HEK293 (cell line): Measurements from ENCODE around the gene SLC35A4.

Experiments used
- CTCF ChIA-PET: fragments of 350-600 bp; formaldehyde crosslinking; extraction: SDS; loops from one replicate; lab custom pipeline; 2021; ENCODE audit warnings: antibody characterized with exemption; lab: Yijun Ruan, JAX
- POLR2A ChIA-PET: fragments of 300-600 bp; formaldehyde crosslinking; extraction: SDS; loops from one replicate; lab custom pipeline; 2020; ENCODE audit warnings: antibody characterized with exemption, inconsistent platforms; lab: Yijun Ruan, JAX
- H3K27ac ChIP-seq: fragments of 200-500 bp; sonication (Bioruptor generic); 2 replicates; pipeline ENCODE4 v1.5.1; 2014; ENCODE audit warnings: low read depth, low read length, control low read depth, inconsistent platforms; ENCODE audit errors: extremely low read depth
- H3K36me3 ChIP-seq, 2 experiments: fragments of 200-500 bp in 1 of 2; sonication (Bioruptor generic) in 1 of 2; 1 replicate in 1 of 2; 2 replicates in 1 of 2; pipeline ENCODE4 v1.5.1; 2014 to 2017; ENCODE audit warnings: inconsistent platforms in 2 of 2, low read length in 2 of 2; ENCODE audit not compliant: control insufficient read depth in 2 of 2, insufficient read depth in 1 of 2
- H3K4me1 ChIP-seq: fragments of 200-500 bp; sonication (Bioruptor generic); 2 replicates; pipeline ENCODE4 v1.5.1; 2014; ENCODE audit warnings: mild to moderate bottlenecking, low read length, inconsistent platforms; ENCODE audit not compliant: control insufficient read depth, insufficient read depth
- H3K4me3 ChIP-seq: 2 replicates; pipeline ENCODE4 v1.5.1; 2011; ENCODE audit warnings: low read depth, mild to moderate bottlenecking, control low read depth, low read length, moderate library complexity
- H3K9me3 ChIP-seq: fragments of 200-500 bp; sonication (Bioruptor generic); 2 replicates; pipeline ENCODE4 v1.5.1; 2014; ENCODE audit warnings: low read depth, low read length, inconsistent platforms; ENCODE audit not compliant: control insufficient read depth, insufficient read depth
- CTCF ChIP-seq: fragments of 450-650 bp; formaldehyde crosslinking; IDR thresholded peaks from 2 replicates; pipeline ENCODE4 v1.5.1; 2016; ENCODE audit warnings: missing biosample characterization, missing genetic modification characterization
- GFI1B ChIP-seq: fragments of 450-650 bp; formaldehyde crosslinking; IDR thresholded peaks from 2 replicates; pipeline ENCODE4 v1.5.1; 2016; ENCODE audit warnings: missing biosample characterization, missing genetic modification characterization
- KLF10 ChIP-seq: fragments of 450-650 bp; IDR thresholded peaks from 2 replicates; pipeline ENCODE4 v1.5.1; 2018; ENCODE audit warnings: missing biosample characterization, mild to moderate bottlenecking, missing genetic modification characterization
- MEIS1 ChIP-seq: sonication (generic); formaldehyde crosslinking; IDR thresholded peaks from 2 replicates; pipeline ENCODE4 v1.8.1; 2022; ENCODE audit warnings: missing genetic modification reagents, mild to moderate bottlenecking, borderline replicate concordance
- MZF1 ChIP-seq: fragments of 450-650 bp; formaldehyde crosslinking; IDR thresholded peaks from 2 replicates; pipeline ENCODE4 v1.5.1; 2017; ENCODE audit warnings: missing biosample characterization, missing genetic modification characterization, borderline replicate concordance
- OSR2 ChIP-seq: fragments of 450-650 bp; formaldehyde crosslinking; IDR thresholded peaks from 2 replicates; pipeline ENCODE4 v1.5.1; 2016; ENCODE audit warnings: missing biosample characterization, missing genetic modification characterization
- RBAK ChIP-seq: fragments of 450-650 bp; formaldehyde crosslinking; IDR thresholded peaks from 2 replicates; pipeline ENCODE4 v1.5.1; 2016; ENCODE audit warnings: missing biosample characterization, missing genetic modification characterization
- REPIN1 ChIP-seq: fragments of 450-650 bp; formaldehyde crosslinking; IDR thresholded peaks from 2 replicates; pipeline ENCODE4 v1.5.1; 2017; ENCODE audit warnings: missing biosample characterization, missing genetic modification characterization, low read depth
- YY2 ChIP-seq: fragments of 450-650 bp; formaldehyde crosslinking; IDR thresholded peaks from 2 replicates; pipeline ENCODE4 v1.5.1; 2016; ENCODE audit warnings: missing biosample characterization, missing genetic modification characterization
- ZBTB1 ChIP-seq: fragments of 450-650 bp; formaldehyde crosslinking; IDR thresholded peaks from 2 replicates; pipeline ENCODE4 v1.5.1; 2016; ENCODE audit warnings: missing biosample characterization, missing genetic modification characterization
- ZBTB26 ChIP-seq: fragments of 450-650 bp; formaldehyde crosslinking; optimal IDR thresholded peaks from 2 replicates; pipeline ENCODE3; 2016; ENCODE audit warnings: missing biosample characterization, mild to moderate bottlenecking, missing genetic modification characterization
- ZNF132 ChIP-seq: fragments of 450-650 bp; formaldehyde crosslinking; IDR thresholded peaks from 2 replicates; pipeline ENCODE4 v1.5.1; 2017; ENCODE audit warnings: missing biosample characterization, missing genetic modification characterization, borderline replicate concordance
- ZNF148 ChIP-seq: fragments of 450-650 bp; formaldehyde crosslinking; IDR thresholded peaks from 2 replicates; pipeline ENCODE4 v1.5.0; 2017; ENCODE audit warnings: missing biosample characterization, missing genetic modification characterization, borderline replicate concordance
- ZNF169 ChIP-seq: fragments of 450-650 bp; formaldehyde crosslinking; IDR thresholded peaks from 2 replicates; pipeline ENCODE4 v1.5.1; 2016; ENCODE audit warnings: missing biosample characterization, missing genetic modification characterization
- ZNF23 ChIP-seq: fragments of 450-650 bp; formaldehyde crosslinking; IDR thresholded peaks from 2 replicates; pipeline ENCODE4 v1.5.1; 2016; ENCODE audit warnings: missing biosample characterization, missing genetic modification characterization, borderline replicate concordance
- ZNF274 ChIP-seq, 2 experiments: fragments of 200-500 bp in 1 of 2; fragments of 450-650 bp in 1 of 2; sonication (Bioruptor generic) in 1 of 2; formaldehyde crosslinking in 1 of 2; IDR thresholded peaks; 2 replicates each; pipeline versions ENCODE4 v1.5.1 to v1.6.1; 2014 to 2016; ENCODE audit warnings: borderline replicate concordance in 1 of 2, inconsistent platforms in 1 of 2, low read length in 1 of 2, missing biosample characterization in 1 of 2, missing genetic modification characterization in 1 of 2
- ZNF341 ChIP-seq: fragments of 450-650 bp; formaldehyde crosslinking; IDR thresholded peaks from 2 replicates; pipeline ENCODE4; 2016; ENCODE audit warnings: low read depth, missing biosample characterization, missing genetic modification characterization
- ZNF473 ChIP-seq: fragments of 450-650 bp; formaldehyde crosslinking; IDR thresholded peaks from 2 replicates; pipeline ENCODE4 v1.5.1; 2017; ENCODE audit warnings: missing biosample characterization, missing genetic modification characterization
- ZNF513 ChIP-seq: fragments of 450-650 bp; IDR thresholded peaks from 2 replicates; pipeline ENCODE4 v1.5.1; 2018; ENCODE audit warnings: missing biosample characterization, missing genetic modification characterization
- ZNF692 ChIP-seq: fragments of 450-650 bp; formaldehyde crosslinking; IDR thresholded peaks from 2 replicates; pipeline ENCODE4 v1.5.1; 2016; ENCODE audit warnings: missing biosample characterization, missing genetic modification characterization
- ZNF830 ChIP-seq: fragments of 450-650 bp; IDR thresholded peaks from 2 replicates; pipeline ENCODE4 v1.5.0; 2018; ENCODE audit warnings: missing biosample characterization, missing genetic modification characterization, low read depth, mild to moderate bottlenecking, moderate library complexity
- ZSCAN16 ChIP-seq: fragments of 450-650 bp; formaldehyde crosslinking; IDR thresholded peaks from 2 replicates; pipeline ENCODE4 v1.5.1; 2016; ENCODE audit warnings: missing biosample characterization, missing genetic modification characterization
- ZSCAN23 ChIP-seq: fragments of 450-650 bp; formaldehyde crosslinking; IDR thresholded peaks from 2 replicates; pipeline ENCODE4 v1.5.1; 2016; ENCODE audit warnings: missing biosample characterization, missing genetic modification characterization
- ZSCAN30 ChIP-seq: fragments of 450-650 bp; IDR thresholded peaks from 2 replicates; pipeline ENCODE4 v1.5.1; 2018; ENCODE audit warnings: missing biosample characterization, mild to moderate bottlenecking, missing genetic modification characterization, moderate library complexity
- ZXDB ChIP-seq: fragments of 450-650 bp; formaldehyde crosslinking; IDR thresholded peaks from 2 replicates; pipeline ENCODE4 v1.5.1; 2016; ENCODE audit warnings: missing biosample characterization, missing genetic modification characterization

The SLC35A4 gene

GRCh38 chr5:140573683-140574082 lies 9.1 kb downstream of the SLC35A4 start:
- no peaks in the 10 kb centered on the region for H3K4me1 ChIP-seq
- H3K4me3 ChIP-seq, result no peak overlapping the region
- POLR2A ChIA-PET, result interaction anchor here (0.6 kb wide), 1 partner anchor 143 kb away, joined by 3 read pairs; no protein-coding TSS in a partner anchor
- no peaks in the 10 kb centered on the region for H3K9me3 ChIP-seq
- no peak overlapping the region for H3K27ac ChIP-seq
- no peak for TF ChIP-seq ZSCAN30
- no peak for TF ChIP-seq ZNF341
- no peak for TF ChIP-seq MZF1 (tag by site-specific recombination)
- no peak for TF ChIP-seq ZSCAN16
- TF ChIP-seq ZNF473 (tag by site-specific recombination), result no peak
- TF ChIP-seq ZNF274 (IDR thresholded peaks at IDR 0.05; ENCODE audit: low read length), result no peak
- no peak for TF ChIP-seq ZNF274 (tag by site-specific recombination; IDR thresholded peaks at IDR 0.05; ENCODE audit: borderline replicate concordance)
- TF ChIP-seq ZXDB (tag by site-specific recombination), result no peak
- TF ChIP-seq GFI1B (tag by site-specific recombination), result no peak
- no peak for TF ChIP-seq ZBTB26 (tag by site-specific recombination)
- TF ChIP-seq ZNF169 (tag by site-specific recombination), result no peak
- no peak for TF ChIP-seq ZSCAN23
- no peak for TF ChIP-seq ZNF830
- TF ChIP-seq, all 188 proteins: peak for 0
- CTCF ChIA-PET, result interaction anchor here (0.6 to 1.1 kb wide), 4 partner anchors 9 to 1037 kb away, joined by 3 to 5 read pairs (median 4); no protein-coding TSS in a partner anchor
- H3K36me3 ChIP-seq, result peaks cover 0 to 1% of the 10 kb centered on the region in 2 experiments; a peak in 1 of 3 replicates

GRCh38 chr5:140574165-140574564 lies 9.5 kb downstream of the SLC35A4 start:
- ChIA-PET CTCF (interaction anchor here (0.6 to 1.1 kb wide), 4 partner anchors 9 to 385 kb away, joined by 3 to 5 read pairs (median 3); no protein-coding TSS in a partner anchor), POLR2A (no interaction called here)
- TF ChIP-seq ZNF132 (tag by site-specific recombination) (no peak), ZNF692 (tag by site-specific recombination) (no peak), REPIN1 (tag by site-specific recombination) (no peak), CTCF (tag by site-specific recombination) (no peak)
- H3K4me1 ChIP-seq, result no peaks in the 10 kb centered on the region
- H3K4me3 ChIP-seq, result no peak overlapping the region
- H3K9me3 ChIP-seq, result no peaks in the 10 kb centered on the region
- no peaks in the 10 kb centered on the region for H3K36me3 ChIP-seq
- no peak overlapping the region for H3K27ac ChIP-seq

- no peak overlapping the region for H3K4me3 ChIP-seq
- POLR2A ChIA-PET, result no interaction called here
- no peaks in the 10 kb centered on the region for H3K36me3 ChIP-seq
- no peaks in the 10 kb centered on the region for H3K9me3 ChIP-seq
- H3K27ac ChIP-seq, result no peak overlapping the region
- H3K4me1 ChIP-seq, result no peaks in the 10 kb centered on the region
- CTCF ChIA-PET, result interaction anchor here (1.1 to 1.3 kb wide), 3 partner anchors 14 to 143 kb away, joined by 4 read pairs; no protein-coding TSS in a partner anchor
- TF ChIP-seq ZBTB1 (tag by site-specific recombination), result no peak
- TF ChIP-seq OSR2, result no peak
- no peak for TF ChIP-seq ZNF148 (tag by site-specific recombination)
- no peak for TF ChIP-seq YY2 (tag by site-specific recombination)
- TF ChIP-seq MEIS1, result no peak
- no peak for TF ChIP-seq ZNF23 (tag by site-specific recombination)
- no peak for TF ChIP-seq ZNF513 (tag by site-specific recombination)
- no peak for TF ChIP-seq KLF10 (tag by site-specific recombination)
- no peak for TF ChIP-seq RBAK
Observed at GRCh38 chr5:140575309-140575708, 10.7 kb downstream of the SLC35A4 start.
